ENCODE data around the gene NOC4L.
"Not testable (repeated sequence)": the region's sequence is repeated elsewhere in the genome, so short reads cannot be mapped to it uniquely, and the experiment has no call there.

NOC4L gene

DNA sequence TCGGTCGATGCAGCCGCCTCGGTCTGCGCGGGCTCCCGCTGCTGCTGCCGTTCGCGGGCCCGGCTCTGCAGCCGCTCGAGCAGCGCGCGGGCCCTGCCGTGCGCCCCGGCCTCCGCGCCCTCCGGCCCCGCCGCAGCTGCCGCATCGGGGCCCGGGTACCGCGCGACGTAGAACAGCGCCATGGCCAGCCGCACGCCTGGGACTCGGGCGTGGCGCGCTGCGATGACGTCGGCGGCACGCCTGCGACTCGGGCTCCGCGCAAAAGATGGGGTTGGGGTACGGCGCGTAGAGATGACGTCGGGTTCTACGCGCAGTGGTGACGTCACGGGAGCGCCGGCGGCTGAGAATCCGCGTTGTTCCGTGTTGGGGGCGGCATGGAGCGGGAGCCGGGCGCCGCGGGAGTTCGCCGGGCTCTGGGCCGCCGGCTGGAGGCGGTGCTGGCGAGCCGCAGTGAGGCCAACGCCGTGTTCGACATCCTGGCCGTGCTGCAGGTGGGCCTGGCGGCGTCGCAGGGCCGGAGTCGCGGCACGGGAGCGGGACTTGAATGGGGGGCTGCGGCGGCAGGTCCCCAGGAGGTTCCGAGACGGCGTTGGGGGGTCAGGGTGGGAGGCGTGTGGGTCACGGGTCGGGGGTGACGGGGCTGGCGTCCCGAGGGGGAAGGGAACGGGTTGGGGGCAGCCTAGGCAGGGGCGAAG is at the start of gene NOC4L, which contains the start of gene DDX51:
Gene NOC4L, plus strand, starts transcription at position 343 of the 695 bp plus-strand sequence. Its CDS starts 32 bp downstream, at position 375.
Gene DDX51, minus strand, starts transcription at position 205 of the 695 bp plus-strand sequence. Its CDS starts 23 bp downstream, at position 182.
- DNase-seq (ENCODE audit: low spot score) = peak; percentile 96

DNA sequence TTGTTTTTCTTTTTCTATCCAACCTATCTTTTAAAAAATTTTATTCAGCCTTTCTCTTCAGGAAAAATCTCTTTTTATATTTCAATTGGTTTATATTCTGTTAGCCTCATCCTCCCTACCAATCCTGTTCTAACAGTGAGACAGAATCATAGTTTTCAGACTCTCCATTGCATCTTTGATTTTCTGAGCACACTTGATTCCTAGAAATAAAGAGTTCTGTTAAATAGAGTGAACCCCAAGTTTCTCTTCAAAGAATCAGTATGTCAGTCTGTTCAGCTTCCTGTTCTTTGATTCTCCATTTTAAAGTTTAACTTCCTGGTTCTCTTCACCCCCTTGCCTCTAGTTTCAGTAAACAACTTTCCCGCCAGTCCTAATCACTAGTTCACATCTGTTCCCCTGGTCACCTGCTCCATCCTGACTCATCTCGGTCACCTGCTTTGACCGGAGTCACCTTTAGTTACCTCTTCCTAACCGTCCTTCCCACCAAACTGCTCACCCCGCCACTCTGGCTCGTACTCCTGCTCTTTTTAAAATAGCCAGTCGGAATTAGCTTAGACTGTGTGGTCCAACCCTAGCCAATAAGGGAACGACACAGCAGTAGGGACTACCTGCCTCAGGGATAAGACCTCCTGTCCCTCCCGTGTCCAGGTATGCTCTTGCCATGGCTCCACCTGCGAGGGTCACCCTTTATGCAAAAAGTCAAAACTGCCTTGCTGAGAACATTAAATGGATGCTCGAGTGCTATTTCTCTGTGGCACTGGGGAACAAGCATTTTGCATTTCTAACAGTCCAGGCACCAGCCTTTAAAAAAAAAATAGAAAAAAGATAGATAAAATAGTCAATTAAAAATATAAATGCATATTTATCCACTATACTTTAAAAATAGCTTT is 48.5 kb upstream of the NOC4L start:
- DNase-seq (ENCODE audit: low spot score) = no peak

DNA sequence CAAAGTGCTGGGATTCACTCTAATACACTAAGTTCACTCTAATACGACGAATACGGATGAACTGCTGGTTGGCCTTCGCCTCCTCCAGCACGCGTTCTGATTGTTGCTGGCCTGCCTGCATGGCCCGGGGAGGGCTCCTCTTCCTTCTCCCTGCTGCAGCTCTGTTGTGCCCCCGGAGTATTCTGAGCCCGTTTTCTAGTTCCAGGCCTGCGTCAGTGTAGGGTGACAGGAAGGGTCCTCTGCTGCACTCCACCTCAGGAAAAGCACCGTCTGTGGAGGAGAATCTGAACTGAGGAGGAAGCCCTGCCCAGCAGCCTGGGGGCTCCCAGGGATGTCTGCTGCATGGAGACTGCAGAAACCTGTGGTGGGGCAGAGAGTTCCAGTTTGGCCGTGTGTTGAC is 44.5 kb upstream of the NOC4L start:
- no peak for DNase-seq (ENCODE audit: low spot score)

DNA sequence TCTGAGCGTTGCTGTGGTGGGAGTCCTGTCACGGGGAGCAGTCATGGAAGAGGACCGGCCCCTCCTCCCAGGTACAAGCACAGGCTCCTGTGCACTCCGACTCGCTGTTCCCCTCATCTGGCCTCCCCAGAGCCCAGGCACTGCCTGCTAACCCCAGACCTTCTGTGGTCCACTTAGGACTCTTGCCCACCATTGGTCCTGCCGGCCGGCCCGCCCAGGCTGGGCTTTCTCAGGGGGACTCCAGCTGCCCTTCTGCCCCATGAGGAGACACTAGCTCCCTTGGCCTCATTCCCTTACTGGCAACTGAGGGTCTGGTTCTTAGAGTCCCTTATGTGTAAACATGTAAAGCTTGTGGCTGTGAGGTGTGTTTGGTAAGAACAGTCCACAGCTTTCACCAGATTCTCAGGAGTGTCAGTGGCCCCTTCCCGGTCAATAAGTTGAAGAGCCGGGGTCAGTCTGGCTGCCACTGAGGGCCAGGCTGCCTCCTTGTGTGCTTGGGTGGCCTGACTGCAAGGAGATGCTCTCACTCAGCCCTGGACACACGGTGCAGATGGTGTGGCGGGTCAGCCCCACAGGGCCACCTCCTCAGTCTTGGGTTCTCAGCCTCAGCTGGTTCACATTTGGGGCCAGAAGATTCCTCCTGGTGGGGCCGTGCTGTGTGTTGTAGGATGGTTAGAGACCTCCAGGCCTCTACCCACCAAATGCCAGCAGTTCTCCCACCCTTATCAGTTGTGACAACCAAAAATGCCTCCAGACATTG is 43.8 kb upstream of the NOC4L start:
- no peak for DNase-seq (ENCODE audit: low spot score)

DNA sequence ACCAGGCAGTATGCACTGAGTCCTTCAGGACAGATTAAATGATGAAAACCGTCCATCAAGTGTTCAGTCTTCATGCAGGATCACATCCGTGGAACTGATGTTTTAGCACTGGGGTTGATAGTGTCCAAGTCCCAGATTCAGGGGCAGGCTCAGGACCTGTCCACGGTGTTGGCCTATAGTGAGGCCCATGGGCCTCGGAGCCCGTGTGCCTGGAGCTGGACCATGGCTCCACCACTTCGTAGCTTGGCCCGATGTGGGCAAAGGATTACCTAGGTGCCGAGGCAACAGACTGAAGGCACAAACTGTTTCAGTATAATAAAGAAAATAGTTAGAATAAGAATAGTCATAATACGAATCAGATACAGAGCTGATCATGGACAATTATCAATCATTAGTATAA is 42.0 kb upstream of the NOC4L start:
- DNase-seq (ENCODE audit: low spot score) = no peak

DNA sequence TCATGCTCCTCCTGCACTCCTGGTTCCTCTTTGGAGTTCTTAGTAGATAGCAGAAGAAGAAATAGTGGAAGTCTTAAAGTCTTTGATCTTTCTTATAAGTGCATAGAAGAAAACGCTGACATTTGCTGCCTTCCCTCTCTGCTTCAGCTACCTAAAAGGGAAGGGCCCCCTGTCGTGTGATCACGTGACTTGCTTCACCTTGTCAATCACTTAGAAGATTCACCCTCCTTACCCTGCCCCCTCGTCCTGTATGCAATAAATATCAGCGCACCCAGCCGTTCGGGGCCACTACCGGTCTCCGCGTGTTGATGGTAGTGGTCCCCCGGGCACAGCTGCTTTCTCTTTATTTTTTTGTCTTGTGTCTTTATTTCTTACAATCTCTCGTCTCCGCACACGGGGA is 41.2 kb upstream of the NOC4L start:
- DNase-seq (ENCODE audit: low spot score) = not testable (repeated sequence)

DNA sequence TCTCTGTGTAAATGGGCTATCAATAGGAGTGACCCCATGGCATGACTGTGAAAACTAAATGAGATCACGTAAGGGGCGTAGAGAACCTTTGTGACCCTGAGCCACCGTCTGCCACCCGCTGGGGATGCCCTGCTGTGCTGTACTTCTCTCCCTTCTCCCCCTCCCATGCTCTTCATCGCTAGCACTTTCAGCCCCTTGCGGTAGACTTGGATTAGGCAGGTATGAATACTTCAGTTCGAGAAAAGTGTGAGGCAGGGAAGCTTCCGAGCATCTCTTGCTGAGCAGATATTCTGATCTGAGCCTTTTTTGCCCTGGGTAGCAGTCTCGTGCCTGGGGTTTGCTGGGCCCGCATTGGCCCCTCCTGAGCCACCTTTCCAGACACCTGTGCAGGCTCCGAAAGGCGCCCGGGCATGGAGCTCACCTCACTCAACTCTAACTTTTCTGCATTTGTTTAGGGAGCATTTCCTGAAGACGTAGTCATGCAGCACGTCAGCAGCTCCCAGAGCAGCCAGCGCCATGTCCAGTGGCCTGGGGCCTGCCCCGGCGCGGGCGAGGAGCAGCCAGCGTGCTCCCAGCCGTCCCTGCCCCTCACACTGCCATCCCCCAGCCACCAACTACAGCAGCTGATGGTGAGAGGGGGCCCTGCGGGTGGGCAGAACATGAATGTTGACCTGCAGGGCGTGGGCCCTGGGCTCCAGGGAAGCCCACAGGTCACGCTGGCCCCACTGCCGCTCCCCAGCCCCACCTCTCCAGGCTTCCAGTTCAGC is 40.5 kb upstream of the NOC4L start:
- no peak for DNase-seq (ENCODE audit: low spot score)

DNA sequence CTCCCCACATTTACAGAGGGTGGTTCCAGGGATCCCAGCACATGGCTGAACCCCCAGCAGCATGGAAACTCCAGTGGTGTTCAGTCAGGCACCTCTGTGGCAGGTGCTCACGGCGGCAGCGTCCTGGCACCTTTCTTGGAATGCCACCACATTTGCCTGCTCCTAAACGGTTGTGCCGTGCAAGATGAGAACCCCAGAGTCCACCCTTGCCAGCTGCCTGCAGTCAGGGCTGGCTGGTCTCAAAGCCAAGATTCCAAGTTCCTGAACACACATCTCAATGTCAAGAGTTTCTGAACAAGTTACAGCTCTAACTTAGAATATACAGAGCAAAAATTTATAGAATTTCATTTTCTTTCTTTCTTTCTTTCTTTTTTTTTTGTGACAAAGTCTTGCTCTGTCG is 38.8 kb upstream of the NOC4L start:
- DNase-seq (ENCODE audit: low spot score) = no peak

DNA sequence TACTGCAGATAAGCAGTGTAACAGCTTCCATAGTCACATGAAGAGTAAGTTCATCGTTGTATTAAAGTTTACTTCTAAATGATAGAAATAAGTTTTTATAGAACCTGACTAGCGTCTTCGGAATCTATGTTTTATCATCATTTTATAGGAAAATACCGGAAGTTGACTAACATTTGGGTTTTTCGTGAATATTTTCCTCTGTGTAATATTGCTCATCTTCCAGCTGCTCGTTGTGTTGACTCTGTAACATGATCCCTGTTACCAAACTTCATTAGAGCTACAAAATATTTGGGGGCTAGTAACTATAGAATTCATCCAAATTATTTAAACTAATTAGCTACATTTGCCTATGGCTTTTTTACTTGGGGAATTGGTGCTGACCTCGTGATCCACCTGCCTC is 37.3 kb upstream of the NOC4L start:
- DNase-seq (ENCODE audit: low spot score) = no peak

DNA sequence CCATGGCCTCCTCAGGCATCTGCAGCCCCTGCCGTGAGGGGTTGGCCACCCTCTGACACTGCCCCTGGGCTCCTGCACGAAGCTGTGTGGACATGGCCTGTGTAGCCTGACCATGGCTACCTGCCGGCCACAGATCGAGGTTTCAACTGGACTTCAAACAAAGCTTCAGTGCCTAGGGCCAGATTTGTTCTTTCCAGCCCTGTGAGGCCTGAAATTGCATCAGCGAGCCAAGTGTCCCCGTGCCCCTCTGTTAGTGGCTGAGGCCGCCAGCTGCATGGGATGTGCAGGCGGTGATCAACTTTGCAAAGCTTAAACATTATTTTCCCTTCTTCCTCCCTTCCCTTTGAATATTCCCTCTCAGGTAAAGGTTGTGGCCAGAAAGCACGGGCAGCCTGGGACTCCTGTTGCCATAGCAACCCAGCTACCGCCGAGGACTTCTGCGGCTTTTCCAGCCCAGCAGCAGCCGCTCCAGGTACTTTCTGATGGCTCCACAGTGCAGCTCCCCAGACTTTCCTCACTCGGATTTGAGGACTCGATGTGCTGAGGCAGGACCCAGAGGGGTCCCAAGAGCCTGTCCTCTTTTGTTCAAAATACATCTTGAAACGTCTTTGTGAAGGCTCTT is 35.9 kb upstream of the NOC4L start:
- DNase-seq (ENCODE audit: low spot score) = no peak

DNA sequence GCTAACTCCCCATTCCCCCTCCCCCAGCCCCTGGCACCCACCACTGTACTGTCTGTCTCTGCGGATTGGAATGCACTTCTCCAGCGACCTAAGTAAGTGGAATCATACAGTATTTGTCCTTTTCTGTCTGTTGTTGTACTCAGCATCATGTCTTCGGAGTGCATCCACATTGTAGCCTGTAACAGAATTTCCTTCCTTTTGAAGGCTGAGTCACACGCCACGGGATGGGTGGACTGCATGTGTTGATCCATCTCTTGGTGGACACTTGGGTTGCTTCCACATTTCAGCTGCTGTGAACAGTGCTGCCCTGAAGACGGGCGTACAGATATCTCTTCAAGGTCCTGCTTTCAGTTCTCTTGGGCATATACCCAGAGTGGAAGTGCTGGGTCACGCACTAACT is 34.5 kb upstream of the NOC4L start:
- DNase-seq (ENCODE audit: low spot score) = no peak

DNA sequence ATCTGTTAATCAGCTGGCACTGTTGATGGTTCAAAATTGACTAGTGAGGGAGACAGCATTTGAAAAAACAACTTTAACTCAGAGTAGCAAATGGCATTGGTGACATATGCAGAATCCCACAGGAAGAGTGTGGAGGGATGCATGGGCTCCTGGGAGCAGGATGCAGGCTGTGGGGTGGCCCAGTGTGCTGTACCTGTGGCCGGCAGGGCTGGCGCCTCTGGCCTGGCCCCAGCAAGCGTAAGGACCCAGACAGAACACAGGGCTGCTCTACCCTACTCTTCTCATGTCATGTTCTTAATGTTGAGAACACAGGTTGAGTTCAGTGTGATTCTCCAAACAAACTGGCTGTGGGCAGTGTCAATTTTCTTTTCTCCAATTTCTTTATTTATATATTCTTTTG is 33.6 kb upstream of the NOC4L start:
- DNase-seq (ENCODE audit: low spot score) = no peak

DNA sequence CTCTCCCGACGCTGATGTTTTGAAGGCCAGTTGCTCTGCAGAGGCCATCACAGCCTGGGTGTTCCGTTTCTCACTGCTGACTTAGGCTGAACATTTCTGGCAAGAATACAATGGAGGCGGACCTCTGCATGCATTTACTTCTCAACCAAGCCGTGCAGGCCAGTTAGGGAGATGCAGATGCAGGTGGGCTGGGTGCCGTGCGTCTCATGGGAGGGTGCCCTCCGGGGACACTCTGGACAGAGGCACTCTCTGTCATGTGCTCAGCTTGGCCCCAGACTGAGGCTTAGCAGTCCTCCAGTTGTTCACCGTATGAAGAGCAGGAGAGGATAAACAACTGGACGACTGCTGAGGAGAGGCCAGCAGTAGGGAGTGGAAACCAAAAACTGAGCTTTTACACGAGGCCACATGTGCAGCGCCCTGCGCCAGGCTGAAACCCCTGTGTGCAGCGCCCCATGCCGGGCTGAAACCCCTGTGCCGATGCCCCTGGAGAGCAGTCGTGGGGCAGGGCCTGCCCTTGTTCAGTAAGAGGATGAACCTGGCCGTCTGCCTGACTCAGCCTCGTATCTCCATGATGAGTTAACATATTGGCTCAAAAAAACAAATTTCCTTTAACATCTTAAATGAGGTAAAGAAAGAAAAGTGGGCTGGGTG is 32.5 kb upstream of the NOC4L start:
- DNase-seq (ENCODE audit: low spot score) = no peak

DNA sequence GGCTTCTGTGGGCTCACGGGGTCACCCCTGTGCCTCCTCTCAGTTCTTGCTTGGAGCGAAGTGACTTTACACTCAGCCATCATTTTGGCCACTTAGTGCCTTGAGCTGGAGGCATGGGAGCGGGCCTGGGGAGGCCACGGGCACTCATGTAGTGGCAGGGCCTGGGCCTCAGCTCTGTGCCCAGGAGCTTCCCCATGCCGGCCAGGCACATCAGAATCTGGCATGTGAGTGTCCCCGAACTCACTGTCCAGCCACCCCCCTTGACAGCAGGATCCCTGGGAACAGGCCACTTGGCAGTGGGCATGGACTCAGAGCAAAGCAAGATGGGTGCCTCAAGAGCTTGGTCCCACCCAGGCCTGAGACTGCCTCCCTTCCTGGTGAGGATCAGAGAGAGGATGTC is 29.6 kb upstream of the NOC4L start:
- DNase-seq (ENCODE audit: low spot score) = no peak

DNA sequence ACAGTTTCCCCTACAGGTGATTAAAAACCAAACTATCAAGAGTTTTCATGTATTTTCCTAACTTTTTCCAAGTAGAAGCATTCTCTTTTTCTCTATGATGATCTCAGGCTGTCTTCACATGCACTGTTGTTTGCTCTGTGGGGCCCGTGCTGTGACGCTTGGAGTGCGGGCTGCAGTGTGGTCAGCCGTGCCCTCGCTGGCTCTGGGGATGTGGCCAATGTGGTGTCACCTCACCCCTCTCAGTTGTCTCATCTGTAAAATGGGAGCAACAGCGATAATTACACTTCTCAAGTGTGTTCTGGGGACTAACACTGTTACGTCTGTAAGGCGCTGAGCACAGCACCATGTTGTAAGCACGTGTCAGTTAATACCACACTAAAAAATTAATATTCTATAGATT is 28.8 kb upstream of the NOC4L start:
- DNase-seq (ENCODE audit: low spot score) = no peak

DNA sequence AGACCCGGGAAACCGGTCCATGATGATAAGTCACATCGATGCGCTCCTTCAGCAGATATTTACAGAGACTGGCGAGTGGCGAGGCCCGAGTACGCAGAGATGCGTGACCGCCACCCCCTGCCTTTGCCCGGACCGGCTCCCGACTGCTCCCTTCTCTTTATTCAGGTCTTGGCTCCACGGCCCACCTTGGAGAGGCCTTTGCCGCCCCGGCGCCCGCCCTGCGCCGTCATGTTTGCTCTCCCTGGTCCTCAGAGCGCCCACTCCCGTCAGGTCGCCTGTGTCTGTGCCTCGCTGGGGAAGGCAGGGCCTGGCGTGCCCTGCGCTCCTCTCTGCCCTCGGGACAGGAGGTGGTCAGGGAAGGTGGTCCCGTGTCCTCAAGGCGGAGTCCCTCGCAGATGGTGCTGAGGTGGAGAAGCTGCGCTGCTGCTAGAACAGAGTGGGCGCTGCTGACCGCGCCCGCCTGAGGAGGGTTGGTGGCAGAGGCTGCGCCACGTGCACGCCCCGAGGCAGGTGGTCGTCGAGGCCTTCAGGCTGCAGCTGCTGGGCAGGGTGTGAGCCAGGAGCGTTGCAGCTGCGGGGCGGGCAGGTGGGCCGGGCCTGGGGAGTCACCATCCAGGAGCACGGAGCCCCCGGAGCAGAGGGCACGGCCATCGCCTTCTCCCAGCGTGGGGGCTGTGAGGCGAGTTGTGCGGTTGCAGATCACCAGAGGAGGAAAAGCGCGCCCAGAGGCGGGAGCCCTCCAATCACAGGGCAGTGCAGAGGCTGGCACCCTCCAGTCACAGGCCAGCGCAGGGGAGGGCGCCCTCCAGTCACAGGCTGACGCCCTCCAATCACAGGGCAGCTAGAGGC is 27.3 kb upstream of the NOC4L start:
- DNase-seq (ENCODE audit: low spot score) = no peak

DNA sequence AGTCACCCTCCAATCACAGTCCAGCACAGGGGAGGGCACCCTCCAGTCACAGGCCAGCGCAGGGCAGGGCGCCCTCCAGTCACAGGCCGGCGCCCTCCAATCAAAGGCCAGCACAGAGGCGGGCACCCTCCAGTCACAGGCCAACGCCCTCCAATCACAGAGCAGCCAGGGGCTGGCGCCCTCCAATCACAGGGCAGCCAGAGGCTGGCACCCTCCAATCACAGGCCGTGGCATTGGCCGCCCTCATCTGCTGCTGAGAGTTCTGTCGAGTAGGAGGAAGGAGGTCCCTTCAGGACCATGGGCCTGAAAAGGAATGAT is 26.7 kb upstream of the NOC4L start:
- no peak for DNase-seq (ENCODE audit: low spot score)

DNA sequence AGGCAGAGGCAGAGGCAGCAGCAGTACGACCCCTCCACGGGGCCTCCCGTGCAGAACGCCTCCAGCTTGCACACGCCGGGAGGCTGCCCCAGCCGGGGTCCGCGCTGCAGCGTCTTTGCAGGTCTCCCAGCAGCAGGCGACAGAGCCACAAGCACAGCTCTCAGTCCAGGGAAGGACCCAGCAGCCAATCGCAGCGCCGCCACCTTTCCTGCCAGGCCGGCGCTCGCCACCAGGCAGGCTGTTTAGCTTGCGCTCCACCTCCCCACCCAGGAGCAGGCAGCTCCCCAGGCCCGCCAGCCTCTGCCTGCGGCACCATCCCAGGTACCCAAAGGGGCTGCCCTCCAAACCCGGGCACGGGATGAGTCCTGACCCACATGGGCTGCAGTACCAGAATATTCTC is 25.4 kb upstream of the NOC4L start:
- DNase-seq (ENCODE audit: low spot score) = no peak

DNA sequence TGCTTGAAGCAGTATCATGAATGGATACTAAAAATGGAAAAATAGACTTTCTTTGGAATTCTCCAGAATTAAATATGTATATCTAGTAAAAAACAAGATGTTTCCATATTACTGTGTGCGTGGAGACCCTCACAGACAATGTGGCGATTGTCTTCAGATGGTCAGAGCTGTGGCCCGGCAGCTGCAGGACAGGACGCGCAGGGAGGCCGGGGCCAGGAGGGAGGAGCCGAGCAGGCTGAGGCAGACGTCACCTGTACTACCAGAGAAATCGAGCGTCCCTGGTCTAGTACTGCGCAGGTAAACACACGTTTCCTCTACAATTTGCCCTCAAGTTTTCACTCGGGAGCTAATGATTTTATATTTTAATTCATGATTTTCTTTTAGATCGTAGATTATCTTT is 23.0 kb upstream of the NOC4L start:
- no peak for DNase-seq (ENCODE audit: low spot score)

All from left forelimb (tissue), 1 donor.